GM18951 (cell line): ENCODE measurements around the gene SS18L1.

ENCODE experiments used
- POLR2A ChIP-seq: IDR thresholded peaks from 4 replicates; pipeline ENCODE4 v1.6.1; 2011; ENCODE audit warnings: mild to moderate bottlenecking; ENCODE audit not compliant: insufficient read length, insufficient read depth; ENCODE audit errors: extremely low read depth
- in situ Hi-C: fragments of 300-500 bp; cut with MboI; formaldehyde crosslinking; loops from one replicate; pipeline ENCODE4 v1.12.0; 2022; ENCODE audit warnings: low sequenced_read_pairs, mixed read lengths, inconsistent platforms; ENCODE audit not compliant: unreplicated experiment

Gene SS18L1

DNA sequence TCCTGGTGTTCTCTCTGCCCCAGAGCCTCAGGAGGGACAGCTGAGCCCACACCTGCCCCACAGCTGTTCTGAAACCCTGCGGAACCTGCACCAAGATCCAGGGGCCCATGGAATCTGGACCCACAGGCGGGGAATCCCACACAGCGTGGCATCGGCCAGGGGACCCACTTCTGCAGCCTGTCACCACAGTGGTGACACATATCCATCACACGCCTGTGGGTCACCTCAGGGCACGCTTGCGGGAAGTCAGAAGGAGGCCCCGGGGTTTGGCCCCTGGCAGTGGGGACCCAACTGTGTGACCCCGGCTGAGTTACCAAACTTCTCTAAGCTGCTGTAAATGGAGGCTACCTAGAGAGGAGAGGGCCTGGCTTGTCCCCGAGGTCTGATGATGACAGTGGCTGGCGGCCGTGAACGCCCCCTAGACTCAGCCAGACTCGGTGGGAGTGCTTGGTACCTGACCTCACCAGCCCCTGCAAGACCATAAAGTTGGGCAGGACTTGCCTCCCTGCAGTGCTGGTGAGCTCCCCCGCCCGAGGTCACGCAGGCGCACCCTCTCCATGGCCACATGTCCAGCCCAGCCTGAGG lies 78.8 kb downstream of the SS18L1 start:
- in situ Hi-C loops, result no loop called here
- no peak for TF ChIP-seq POLR2A

DNA sequence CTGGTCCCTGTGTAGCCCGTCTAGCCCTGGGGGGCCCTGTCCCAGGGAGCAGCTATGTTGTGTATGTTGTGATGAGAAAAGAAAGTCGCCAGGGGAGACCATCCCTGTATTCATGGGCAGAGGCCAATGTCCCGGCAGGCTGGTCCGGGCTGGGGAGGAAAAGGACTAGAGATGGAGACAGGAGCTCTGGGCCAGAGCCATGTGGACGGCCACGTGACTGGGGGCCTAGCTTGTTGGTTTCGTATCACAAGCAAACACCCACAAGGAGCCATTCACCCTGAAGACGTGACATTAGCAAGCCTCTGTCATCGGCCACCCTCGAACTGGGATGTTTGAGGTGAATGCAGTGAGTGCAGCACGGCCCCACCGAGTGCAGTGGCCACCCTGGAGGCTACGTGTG lies 79.4 kb downstream of the SS18L1 start:
- TF ChIP-seq POLR2A, result no peak
- in situ Hi-C loops, result no loop called here

DNA sequence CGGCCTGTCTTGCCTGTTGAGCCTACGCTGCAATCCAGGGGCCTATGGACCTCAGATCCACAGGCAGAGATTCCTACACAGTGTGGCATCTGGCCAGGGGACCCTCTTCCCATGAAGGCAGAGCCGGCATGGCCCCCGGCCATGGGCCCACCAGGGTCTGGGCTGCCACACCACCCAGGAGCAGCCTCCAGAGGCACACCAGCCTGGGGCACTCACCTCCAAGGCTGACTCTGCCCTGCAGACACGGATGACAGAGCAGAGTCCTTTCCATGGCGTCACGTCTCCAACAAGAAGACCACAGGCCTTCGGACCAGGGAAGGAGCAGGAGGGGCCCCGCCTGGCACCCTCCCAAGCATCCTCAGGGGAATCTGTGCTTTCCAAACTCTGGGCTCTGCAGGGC lies 80.0 kb downstream of the SS18L1 start:
- TF ChIP-seq POLR2A, result no peak
- in situ Hi-C loops, result no loop called here

DNA sequence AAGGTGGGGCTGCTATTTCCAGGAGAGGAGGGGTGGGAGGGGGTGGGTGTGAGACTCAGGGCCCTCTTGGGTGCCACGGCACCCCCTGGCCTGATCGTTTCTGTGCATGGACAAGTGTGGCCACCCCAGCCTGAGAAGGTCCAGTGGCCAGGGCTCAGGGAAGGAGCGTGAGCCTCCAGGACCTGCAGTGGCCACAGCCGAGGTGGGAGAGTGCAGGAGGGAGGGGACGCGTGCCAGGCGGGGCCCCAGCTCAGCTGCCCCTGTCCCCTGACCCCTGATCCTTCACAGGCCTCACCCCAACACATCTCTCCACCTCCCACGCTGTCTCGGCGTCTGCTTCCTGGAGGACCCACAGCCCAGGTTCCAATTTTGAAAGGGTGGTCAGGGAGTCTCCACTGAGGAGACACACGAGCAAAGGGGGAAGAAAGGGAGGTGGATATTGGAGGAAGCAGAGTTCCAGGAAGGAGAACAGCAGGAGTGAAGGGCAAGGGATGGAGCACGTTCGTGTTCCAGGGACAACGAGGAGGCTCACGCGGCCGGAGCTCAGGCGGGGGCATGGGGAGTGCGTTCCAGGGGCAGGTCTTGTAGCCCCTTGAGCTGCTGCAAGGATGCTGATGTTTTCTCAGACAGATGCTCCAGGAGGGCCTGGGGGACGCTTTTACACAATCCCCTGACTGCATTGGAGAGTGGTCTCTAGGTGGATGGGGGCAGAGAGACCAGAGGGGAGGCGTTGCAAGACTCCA lies 80.7 kb downstream of the SS18L1 start:
- TF ChIP-seq POLR2A, result no peak
- in situ Hi-C loops, result no loop called here

DNA sequence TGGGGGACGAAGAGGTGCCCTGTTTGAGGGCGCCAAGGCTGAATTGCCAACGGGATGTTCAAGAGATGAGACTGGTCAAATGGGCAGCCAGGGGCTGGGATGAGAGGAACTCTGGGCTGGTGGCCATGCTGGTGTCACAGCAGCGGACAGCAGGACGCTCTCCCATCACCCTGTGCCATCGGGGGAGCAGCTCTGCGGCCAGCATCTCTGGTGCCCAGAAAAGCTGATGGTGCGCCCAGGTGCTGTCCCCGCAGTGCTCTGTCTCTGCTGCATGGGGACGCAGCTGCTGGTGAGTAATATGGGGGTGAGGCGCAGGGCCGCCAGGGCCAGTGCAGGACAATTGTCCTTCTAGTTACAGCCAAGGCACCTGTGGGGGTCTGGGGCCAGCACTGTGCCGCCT lies 81.5 kb downstream of the SS18L1 start:
- in situ Hi-C loops, result no loop called here
- TF ChIP-seq POLR2A, result no peak

DNA sequence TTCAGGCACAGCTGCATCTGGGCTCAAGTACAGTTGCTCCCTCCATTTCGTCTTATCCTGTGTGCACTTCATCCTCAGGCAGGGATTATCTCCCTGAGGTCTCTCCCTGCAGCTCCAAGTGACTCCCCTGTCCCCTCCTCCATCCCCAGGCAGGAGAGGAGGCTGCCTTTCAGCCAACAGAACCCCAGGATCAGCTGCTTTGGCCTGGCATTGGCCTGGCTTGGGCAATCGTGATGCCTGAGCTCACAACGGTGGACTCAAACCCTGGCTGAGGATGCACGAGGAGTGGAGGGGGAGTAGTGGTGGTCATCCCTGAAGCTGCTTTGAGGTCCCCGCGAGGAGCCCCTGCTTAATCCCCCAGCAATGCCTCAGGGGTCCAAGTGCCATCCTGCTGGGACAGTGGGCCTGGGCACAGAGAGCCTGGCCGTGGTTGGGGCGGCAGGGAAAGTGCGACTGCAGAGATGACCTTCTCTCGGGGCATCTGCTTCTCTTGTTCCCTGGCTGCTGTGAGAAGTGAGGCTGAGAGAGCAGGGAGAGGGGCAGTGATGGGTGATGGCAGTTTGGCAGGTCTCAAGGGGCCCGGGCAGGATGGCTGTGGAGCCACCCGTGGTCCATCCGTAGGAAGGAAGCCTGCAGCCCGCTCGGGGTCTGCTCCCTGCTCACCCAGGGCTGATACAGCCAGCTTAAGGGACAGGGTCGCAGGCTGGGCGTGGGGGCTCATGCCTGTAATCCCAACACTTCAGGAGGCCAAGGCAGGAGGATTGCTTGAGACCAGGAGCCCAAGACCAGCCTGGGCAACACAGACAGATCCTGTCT lies 82.5 kb downstream of the SS18L1 start:
- in situ Hi-C loops, result no loop called here
- TF ChIP-seq POLR2A, result no peak

DNA sequence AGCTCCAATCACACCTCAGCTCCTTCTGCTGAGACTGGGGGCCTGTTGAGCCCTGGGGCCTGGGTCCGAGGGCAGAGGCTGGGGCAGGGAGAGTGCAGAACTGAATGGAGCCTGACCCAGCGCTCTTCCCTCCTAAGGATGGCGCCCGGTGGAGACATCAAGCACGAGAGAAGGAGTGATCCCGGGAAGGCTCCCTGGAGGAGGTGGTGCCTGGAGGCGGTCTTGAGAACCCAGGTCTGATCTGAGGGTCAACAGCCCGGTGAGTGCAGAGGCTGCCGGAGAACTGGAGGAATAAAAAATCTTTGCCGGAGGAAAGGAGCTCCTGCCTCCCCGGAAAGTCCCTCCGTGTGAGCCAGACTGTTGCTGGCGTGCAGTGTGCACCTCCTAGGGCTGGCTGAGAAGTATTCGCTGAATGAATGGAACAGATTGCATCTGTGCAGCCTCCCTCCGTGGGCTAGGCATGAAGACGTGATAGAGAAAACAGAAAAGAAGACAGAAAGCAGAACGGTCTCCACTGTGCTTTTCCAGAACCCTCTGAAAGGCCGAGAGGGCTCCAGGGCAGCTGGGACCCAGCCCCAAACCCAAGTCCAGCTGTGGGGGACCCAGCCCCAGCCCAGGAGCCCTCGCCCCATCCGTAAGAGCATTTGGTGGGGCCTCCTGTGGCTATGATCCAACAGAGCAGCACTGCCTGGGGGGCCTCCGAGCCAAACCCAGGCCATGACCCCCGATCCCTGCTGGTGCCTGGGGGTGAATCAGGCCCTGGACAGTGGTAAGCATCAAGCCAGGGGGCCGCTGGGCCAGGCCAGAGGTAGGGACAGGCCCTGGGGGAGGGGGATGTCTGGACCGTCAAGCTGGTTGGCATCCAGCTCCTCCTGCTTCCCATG lies 83.4 kb downstream of the SS18L1 start:
- in situ Hi-C loops, result no loop called here
- TF ChIP-seq POLR2A, result no peak

DNA sequence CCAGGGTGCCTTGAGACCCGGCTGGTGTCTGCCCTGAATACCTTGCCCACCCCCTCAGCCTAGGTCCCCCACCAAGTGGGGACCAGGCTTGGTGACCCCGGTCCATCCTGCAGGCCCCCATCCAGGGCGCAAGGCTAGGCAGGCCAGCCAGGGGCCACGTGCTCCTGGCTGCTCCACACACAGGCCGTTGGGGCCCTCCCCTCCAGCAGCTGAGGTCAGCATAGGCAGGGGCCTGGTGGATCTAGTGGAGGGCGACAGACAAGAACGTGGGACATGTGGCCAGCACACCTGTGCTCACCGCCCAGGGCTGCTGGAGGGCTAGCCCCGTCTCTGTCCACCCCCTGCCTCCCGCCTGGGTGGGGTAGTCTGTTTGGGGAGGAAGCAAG lies 84.0 kb downstream of the SS18L1 start:
- in situ Hi-C loops, result no loop called here
- TF ChIP-seq POLR2A, result no peak

DNA sequence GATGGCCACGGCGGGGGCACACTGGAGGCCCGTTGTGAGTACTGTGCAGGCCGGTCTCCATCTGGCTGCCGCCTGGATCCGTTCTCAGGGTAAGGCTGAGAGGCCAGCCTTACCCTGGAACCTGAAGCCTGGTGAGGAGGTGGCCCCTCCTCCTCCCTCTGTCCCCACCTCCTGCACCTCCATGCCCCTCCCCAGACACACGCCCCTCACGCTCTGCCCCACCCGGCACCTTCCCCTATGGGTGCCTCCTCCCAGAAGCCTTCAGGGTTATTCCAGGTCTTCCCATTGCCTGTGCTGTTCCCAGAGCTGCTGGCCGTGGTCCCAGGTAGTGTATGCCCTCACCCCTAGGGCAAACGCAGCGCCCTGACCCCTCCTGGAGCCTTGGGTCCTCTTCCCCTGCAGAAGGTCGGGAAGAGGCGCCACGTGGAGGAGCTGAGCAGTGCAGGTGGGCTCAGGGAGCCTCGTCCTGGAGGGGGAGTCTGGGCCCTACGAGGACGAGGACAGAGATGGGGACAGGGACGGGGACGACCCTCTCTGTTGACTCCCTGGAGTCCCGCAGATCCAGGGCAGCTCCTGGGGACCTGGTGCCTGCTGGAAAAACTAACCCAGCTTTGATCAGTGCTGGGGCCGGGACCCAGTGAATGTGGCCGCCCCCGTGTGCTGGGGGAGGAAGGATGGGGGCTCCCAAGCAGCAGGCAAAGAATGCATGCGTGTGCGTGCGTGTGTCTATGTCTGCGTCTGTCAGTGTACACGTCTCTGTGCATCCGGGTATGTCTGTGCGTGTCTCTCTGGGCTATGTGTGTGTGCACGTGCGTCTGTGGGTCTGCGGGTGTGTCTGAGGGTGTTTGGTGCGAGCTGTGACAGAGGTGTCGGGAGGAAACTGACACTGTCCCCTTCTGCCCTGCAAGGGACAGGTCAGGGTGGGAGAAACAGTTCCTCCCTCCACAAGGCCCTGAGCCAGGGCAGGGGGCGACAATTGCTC lies 84.7 kb downstream of the SS18L1 start:
- in situ Hi-C loops, result no loop called here
- no peak for TF ChIP-seq POLR2A

DNA sequence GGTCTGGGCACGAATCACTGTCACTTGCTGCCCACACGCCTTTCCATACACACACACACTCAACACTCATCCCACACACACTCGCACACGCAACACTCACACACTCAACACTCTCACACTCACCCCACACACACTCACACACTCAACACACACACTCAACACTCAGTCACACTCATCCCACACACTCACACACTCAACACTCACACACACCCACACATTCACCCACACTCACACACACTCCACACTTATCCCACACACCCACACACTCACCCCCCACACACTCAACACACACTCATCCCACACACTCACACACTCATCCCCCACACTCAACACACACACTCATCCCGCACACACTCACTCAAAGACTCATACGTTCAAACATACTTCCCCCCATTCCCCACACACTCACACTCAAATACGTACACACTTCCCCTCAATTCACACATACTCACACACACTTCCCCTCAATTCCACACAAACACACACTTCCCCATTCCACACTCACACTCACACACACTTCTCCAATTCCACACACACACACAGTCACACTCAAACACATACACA lies 85.5 kb downstream of the SS18L1 start:
- in situ Hi-C loops, result no loop called here
- no peak for TF ChIP-seq POLR2A

DNA sequence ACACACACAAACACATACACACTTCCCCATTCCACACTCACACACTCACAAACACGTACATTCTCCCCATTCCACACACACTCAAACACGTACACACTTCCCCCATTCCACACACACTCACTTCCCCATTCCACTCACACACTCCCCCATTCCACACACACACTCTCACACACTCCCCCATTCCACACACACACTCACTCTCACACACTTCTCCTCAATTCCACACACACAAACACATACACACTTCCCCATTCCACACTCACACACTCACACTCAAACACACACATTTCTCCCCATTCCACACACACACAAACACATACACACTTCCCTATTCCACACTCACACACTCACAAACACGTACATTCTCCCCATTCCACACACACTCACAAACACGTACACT lies 86.1 kb downstream of the SS18L1 start:
- in situ Hi-C loops, result no loop called here
- TF ChIP-seq POLR2A, result no peak

DNA sequence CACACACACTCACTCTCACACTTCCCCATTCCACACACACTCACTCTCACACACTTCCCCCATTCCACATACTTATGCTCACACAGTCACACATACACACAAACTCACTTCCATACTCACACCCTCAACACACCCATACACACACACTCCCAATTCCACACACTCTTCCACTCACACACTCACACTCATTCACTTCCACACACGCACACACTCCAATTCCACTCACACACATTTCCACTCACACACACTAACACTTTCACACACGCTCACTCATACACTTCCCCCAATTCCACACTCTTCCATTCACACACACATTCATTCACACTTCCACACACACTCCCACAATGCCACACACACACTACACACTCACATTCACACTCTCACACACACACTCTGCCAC lies 86.7 kb downstream of the SS18L1 start:
- in situ Hi-C loops, result no loop called here
- TF ChIP-seq POLR2A, result no peak
